ENCODE results near the gene CEP170B. TPM values are rescaled to one million over a fixed set of nuclear protein-coding genes. Genes with fewer than 3 reads are reported as not detected.

Gene CEP170B
- total and polyA plus RNA-seq, 2 of the 13 experiments (the other 11 are each of a cell fraction or from before 2014, with no cell fraction given): 4.3 to 8.8 TPM

DNA sequence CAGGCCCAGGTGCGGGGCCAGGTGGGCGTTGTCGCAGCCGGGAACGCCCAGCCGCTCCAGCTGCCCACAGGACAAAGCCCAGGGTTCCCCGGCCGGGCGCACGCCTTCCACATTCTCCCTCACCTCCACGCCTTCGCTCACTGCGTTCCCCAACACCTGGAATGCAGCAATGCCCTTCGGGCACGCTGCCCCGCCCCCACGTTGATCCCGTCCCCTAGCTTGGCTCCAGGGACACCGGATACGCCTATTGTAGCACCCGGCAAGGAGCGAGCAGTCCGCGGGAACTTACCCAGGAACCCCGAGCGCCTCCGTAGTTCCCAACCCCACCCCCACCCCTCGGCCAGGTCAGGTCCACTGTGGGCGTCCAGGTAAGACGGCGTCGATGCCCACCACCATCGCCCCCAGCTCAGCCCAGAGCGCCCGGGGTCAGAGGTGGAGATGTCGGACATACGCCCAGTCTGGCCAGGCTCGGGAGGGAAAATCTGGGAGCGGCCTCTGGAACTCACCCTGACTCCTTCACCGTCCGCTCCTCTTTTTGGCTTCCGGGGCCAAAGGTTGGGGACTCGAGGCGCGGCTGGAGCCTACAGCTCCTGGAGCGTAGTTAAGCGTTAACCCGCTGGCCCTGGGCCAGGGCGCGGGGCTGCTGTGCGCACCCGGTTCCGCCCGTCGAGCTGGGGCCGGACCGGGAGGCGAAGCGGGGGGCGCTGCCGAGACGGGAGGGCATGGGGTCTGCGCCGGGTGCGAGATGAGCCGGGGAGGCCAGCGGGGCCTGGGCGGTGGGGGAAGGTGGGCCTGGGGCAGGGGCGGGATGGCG is 594 bp upstream of the CEP170B start (continued):
- TF ChIP-seq, protein P1, sequence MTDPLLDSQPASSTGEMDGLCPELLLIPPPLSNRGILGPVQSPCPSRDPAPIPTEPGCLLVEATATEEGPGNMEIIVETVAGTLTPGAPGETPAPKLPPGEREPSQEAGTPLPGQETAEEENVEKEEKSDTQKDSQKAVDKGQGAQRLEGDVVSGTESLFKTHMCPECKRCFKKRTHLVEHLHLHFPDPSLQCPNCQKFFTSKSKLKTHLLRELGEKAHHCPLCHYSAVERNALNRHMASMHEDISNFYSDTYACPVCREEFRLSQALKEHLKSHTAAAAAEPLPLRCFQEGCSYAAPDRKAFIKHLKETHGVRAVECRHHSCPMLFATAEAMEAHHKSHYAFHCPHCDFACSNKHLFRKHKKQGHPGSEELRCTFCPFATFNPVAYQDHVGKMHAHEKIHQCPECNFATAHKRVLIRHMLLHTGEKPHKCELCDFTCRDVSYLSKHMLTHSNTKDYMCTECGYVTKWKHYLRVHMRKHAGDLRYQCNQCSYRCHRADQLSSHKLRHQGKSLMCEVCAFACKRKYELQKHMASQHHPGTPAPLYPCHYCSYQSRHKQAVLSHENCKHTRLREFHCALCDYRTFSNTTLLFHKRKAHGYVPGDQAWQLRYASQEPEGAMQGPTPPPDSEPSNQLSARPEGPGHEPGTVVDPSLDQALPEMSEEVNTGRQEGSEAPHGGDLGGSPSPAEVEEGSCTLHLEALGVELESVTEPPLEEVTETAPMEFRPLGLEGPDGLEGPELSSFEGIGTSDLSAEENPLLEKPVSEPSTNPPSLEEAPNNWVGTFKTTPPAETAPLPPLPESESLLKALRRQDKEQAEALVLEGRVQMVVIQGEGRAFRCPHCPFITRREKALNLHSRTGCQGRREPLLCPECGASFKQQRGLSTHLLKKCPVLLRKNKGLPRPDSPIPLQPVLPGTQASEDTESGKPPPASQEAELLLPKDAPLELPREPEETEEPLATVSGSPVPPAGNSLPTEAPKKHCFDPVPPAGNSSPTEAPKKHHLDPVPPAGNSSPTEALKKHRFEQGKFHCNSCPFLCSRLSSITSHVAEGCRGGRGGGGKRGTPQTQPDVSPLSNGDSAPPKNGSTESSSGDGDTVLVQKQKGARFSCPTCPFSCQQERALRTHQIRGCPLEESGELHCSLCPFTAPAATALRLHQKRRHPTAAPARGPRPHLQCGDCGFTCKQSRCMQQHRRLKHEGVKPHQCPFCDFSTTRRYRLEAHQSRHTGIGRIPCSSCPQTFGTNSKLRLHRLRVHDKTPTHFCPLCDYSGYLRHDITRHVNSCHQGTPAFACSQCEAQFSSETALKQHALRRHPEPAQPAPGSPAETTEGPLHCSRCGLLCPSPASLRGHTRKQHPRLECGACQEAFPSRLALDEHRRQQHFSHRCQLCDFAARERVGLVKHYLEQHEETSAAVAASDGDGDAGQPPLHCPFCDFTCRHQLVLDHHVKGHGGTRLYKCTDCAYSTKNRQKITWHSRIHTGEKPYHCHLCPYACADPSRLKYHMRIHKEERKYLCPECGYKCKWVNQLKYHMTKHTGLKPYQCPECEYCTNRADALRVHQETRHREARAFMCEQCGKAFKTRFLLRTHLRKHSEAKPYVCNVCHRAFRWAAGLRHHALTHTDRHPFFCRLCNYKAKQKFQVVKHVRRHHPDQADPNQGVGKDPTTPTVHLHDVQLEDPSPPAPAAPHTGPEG (CRISPR knock-in tag; IDR thresholded peaks at IDR 0.05): peak; percentile 52; the same call in 1 of the 2 replicates
- no peak for TF ChIP-seq TAF15 (IDR thresholded peaks at IDR 0.05; ENCODE audit: low read depth, low read length, poor library complexity, severe bottlenecking)
- TF ChIP-seq, protein P2, sequence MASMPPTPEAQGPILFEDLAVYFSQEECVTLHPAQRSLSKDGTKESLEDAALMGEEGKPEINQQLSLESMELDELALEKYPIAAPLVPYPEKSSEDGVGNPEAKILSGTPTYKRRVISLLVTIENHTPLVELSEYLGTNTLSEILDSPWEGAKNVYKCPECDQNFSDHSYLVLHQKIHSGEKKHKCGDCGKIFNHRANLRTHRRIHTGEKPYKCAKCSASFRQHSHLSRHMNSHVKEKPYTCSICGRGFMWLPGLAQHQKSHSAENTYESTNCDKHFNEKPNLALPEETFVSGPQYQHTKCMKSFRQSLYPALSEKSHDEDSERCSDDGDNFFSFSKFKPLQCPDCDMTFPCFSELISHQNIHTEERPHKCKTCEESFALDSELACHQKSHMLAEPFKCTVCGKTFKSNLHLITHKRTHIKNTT (CRISPR knock-in tag; IDR thresholded peaks at IDR 0.05): no peak
- TF ChIP-seq ELF3 (CRISPR knock-in tag; IDR thresholded peaks at IDR 0.05): peak; percentile 63
- TF ChIP-seq ZNF737 (CRISPR knock-in tag; IDR thresholded peaks at IDR 0.05; ENCODE audit: borderline replicate concordance): no peak
- TF ChIP-seq POLR2AphosphoS2 (IDR thresholded peaks at IDR 0.05; ENCODE audit: low read depth, low read length): no peak
- TF ChIP-seq ZNF143 (CRISPR knock-in tag; IDR thresholded peaks at IDR 0.05): 0 out of 2 replicates have a peak, but pooled peaks have one; percentile 12
- no peak for TF ChIP-seq CBX2 (IDR thresholded peaks at IDR 0.05; ENCODE audit: low read depth, low read length)
- no peak for TF ChIP-seq CBX2 (CRISPR knock-in tag; IDR thresholded peaks at IDR 0.05; ENCODE audit: low read depth)
- TF ChIP-seq TBP (CRISPR knock-in tag; IDR thresholded peaks at IDR 0.05): no peak
- TF ChIP-seq ZIK1 (CRISPR knock-in tag; IDR thresholded peaks at IDR 0.05; ENCODE audit: borderline replicate concordance, low read depth): peak; percentile 87
- TF ChIP-seq ZNF598 (CRISPR knock-in tag; IDR thresholded peaks at IDR 0.05; ENCODE audit: borderline replicate concordance): peak; percentile 67; the same call in 1 of the 2 replicates
- TF ChIP-seq, protein P3, sequence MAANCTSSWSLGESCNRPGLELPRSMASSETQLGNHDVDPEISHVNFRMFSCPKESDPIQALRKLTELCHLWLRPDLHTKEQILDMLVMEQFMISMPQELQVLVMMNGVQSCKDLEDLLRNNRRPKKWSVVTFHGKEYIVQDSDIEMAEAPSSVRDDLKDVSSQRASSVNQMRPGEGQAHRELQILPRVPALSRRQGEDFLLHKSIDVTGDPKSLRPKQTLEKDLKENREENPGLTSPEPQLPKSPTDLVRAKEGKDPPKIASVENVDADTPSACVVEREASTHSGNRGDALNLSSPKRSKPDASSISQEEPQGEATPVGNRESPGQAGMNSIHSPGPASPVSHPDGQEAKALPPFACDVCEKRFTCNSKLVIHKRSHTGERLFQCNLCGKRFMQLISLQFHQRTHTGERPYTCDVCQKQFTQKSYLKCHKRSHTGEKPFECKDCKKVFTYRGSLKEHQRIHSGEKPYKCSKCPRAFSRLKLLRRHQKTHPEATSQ (CRISPR knock-in tag; IDR thresholded peaks at IDR 0.05; ENCODE audit: borderline replicate concordance): no peak
- TF ChIP-seq MIXL1 (CRISPR knock-in tag; IDR thresholded peaks at IDR 0.05): no peak
- no peak for TF ChIP-seq NFYB (CRISPR knock-in tag; IDR thresholded peaks at IDR 0.05)
- TF ChIP-seq ZNF354B (CRISPR knock-in tag; IDR thresholded peaks at IDR 0.05): no peak
- no peak; the same call in 1 of the 2 replicates for TF ChIP-seq CHCHD3 (CRISPR knock-in tag; IDR thresholded peaks at IDR 0.05)
- TF ChIP-seq, protein P4, sequence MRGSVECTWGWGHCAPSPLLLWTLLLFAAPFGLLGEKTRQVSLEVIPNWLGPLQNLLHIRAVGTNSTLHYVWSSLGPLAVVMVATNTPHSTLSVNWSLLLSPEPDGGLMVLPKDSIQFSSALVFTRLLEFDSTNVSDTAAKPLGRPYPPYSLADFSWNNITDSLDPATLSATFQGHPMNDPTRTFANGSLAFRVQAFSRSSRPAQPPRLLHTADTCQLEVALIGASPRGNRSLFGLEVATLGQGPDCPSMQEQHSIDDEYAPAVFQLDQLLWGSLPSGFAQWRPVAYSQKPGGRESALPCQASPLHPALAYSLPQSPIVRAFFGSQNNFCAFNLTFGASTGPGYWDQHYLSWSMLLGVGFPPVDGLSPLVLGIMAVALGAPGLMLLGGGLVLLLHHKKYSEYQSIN (CRISPR knock-in tag; IDR thresholded peaks at IDR 0.05; ENCODE audit: borderline replicate concordance): no peak
